Cardiac septum (tissue), 1 donor: Measurements from ENCODE around the gene CDH18. TPM values are rescaled to one million over a fixed set of nuclear protein-coding genes. Genes with fewer than 3 reads are reported as not detected.

Source experiments
- DNase-seq: peaks from one replicate; pipeline ENCODE4 v3.0.0-alpha.2; 2020; ENCODE audit warnings: low spot score
- intact Hi-C: fragments of 100-400 bp; cut with DNase I; formaldehyde crosslinking; loops from one replicate; pipeline ENCODE4 v1.14.0; 2022
- total RNA-seq: library from RNA; stranded (reverse); fragmentation: NEBNext Ultra II Directional; extraction: Animal tissue kit (Norgen Biotek cat#: 25700); gene quantifications from one replicate; pipeline ENCODE4 v1.2.1, GENCODE V29; 2021
- donor health status: DM: no; HTN: no; CAD: no.

Gene CDH18
- total RNA-seq, 1 donor from 2014 or later = not detected

- intact Hi-C loops = no loop called here
- DNase-seq = no peak
Measured at GRCh38 chr5:19767987-19768386, 220.0 kb downstream of the CDH18 start.

GRCh38 chr5:19753579-19753978 is 234.4 kb downstream of the CDH18 start:
- intact Hi-C loops = no loop called here
- DNase-seq = no peak

- no peak for DNase-seq
- intact Hi-C loops = no loop called here
Measured at GRCh38 chr5:19751326-19751725, 236.7 kb downstream of the CDH18 start.

GRCh38 chr5:19745247-19745646 is 242.8 kb downstream of the CDH18 start:
- no peak for DNase-seq
- intact Hi-C loops = no loop called here

- intact Hi-C loops = no loop called here
- no peak for DNase-seq
Measured at GRCh38 chr5:19739671-19740070, 248.3 kb downstream of the CDH18 start.

GRCh38 chr5:19734776-19735175 is 253.2 kb downstream of the CDH18 start:
- intact Hi-C loops = no loop called here
- DNase-seq = no peak

GRCh38 chr5:19733612-19734495 is 254.1 kb downstream of the CDH18 start:
- no peak for DNase-seq
- intact Hi-C loops = no loop called here

- intact Hi-C loops = no loop called here
- DNase-seq = no peak
Measured at GRCh38 chr5:19728571-19728970, 259.4 kb downstream of the CDH18 start.

- intact Hi-C loops = no loop called here
- no peak for DNase-seq
Measured at GRCh38 chr5:19719109-19719508, 268.9 kb downstream of the CDH18 start.

GRCh38 chr5:19713740-19714139 is 274.3 kb downstream of the CDH18 start:
- intact Hi-C loops = no loop called here

GRCh38 chr5:19709403-19709802 is 278.6 kb downstream of the CDH18 start:
- DNase-seq = no peak
- intact Hi-C loops = no loop called here

More at GRCh38 chr5:19713740-19714139, 274.3 kb downstream of the CDH18 start:
- DNase-seq = no peak

- intact Hi-C loops = no loop called here
- no peak for DNase-seq
Measured at GRCh38 chr5:19706776-19707175, 281.2 kb downstream of the CDH18 start.

- DNase-seq = no peak
- intact Hi-C loops = no loop called here
Measured at GRCh38 chr5:19701731-19702130, 286.3 kb downstream of the CDH18 start.

GRCh38 chr5:19694949-19695611 is 292.9 kb downstream of the CDH18 start:
- intact Hi-C loops = no loop called here
- no peak for DNase-seq

GRCh38 chr5:19690978-19691377 is 297.0 kb downstream of the CDH18 start:
- intact Hi-C loops = no loop called here
- no peak for DNase-seq

GRCh38 chr5:19685473-19685872 is 302.5 kb downstream of the CDH18 start:
- intact Hi-C loops = no loop called here

GRCh38 chr5:19676895-19677294 is 311.1 kb downstream of the CDH18 start:
- intact Hi-C loops = no loop called here
- no peak for DNase-seq

More at GRCh38 chr5:19685473-19685872, 302.5 kb downstream of the CDH18 start:
- DNase-seq = no peak

- no peak for DNase-seq
- intact Hi-C loops = no loop called here
Measured at GRCh38 chr5:19660679-19661078, 327.3 kb downstream of the CDH18 start.

- intact Hi-C loops = no loop called here
- DNase-seq = no peak
Measured at GRCh38 chr5:19655627-19656026, 332.4 kb downstream of the CDH18 start.

- DNase-seq = no peak
- intact Hi-C loops = no loop called here
Measured at GRCh38 chr5:19638461-19638860, 349.5 kb downstream of the CDH18 start.

GRCh38 chr5:19630876-19631275 is 357.1 kb downstream of the CDH18 start:
- no peak for DNase-seq
- intact Hi-C loops = no loop called here
